Tibial nerve (tissue), 4 donors: ENCODE measurements around the gene RALGAPB. TPM values are rescaled to one million over a fixed set of nuclear protein-coding genes. Genes with fewer than 3 reads are reported as not detected.

ENCODE experiments used
- DNase-seq, 2 donors: peaks; one replicate each; pipeline ENCODE4 v3.0.0-alpha.2; 2019; ENCODE audit warnings: low spot score in 2 of 2
- H3K27ac ChIP-seq, 4 donors: fragments of 200-600 bp; sonication (generic) in 3 of 4; one replicate each; pipeline ENCODE4 v1.5.1; 2017 to 2019; ENCODE audit warnings: mild to moderate bottlenecking in 1 of 4
- H3K27me3 ChIP-seq, 2 donors: fragments of 200-600 bp; sonication (generic) in 1 of 2; one replicate each; pipeline versions ENCODE4 v1.5.1 to v1.6.0; 2017 to 2019
- H3K36me3 ChIP-seq, 3 donors: fragments of 200-600 bp; sonication (generic); one replicate each; pipeline ENCODE4 v1.5.1; 2018 to 2019
- H3K4me1 ChIP-seq, 4 donors: fragments of 200-600 bp; sonication (generic) in 3 of 4; one replicate each; pipeline ENCODE4 v1.5.1; 2017 to 2019
- H3K4me3 ChIP-seq, 4 donors: fragments of 200-600 bp; sonication (generic) in 3 of 4; one replicate each; pipeline ENCODE4 v1.5.1; 2017 to 2019; ENCODE audit warnings: mild to moderate bottlenecking in 1 of 4, moderate library complexity in 1 of 4
- H3K9me3 ChIP-seq, 4 donors: fragments of 200-600 bp; sonication (generic) in 3 of 4; one replicate each; pipeline ENCODE4 v1.5.1; 2017 to 2019
- EP300 ChIP-seq, 2 donors: sonication (generic); formaldehyde crosslinking; IDR thresholded peaks; one replicate each; pipeline ENCODE4 v1.6.1; 2017; ENCODE audit warnings: antibody characterized with exemption in 2 of 2, mild to moderate bottlenecking in 1 of 2
- POLR2A ChIP-seq, 2 donors: fragments of 450-650 bp; IDR thresholded peaks; one replicate each; pipeline ENCODE4 v1.6.1; 2017; ENCODE audit warnings: antibody characterized with exemption in 2 of 2, mild to moderate bottlenecking in 2 of 2, moderate library complexity in 2 of 2
- WGBS, 2 donors: methylation state at CpG; one replicate each; pipeline ENCODE4 v1.1.5; 2018; 5-methylcytosine and 5-hydroxymethylcytosine counted together
- total RNA-seq, 4 donors: library from RNA; depleted of rRNA; stranded (reverse); fragments of >200 nt; gene quantifications; one replicate each; pipeline ENCODE4 v1.1.0, GENCODE V29; 2016
- TF ChIP-seq, protein P1 (sequence below), 5 experiments: fragments of 200-600 bp in 3 of 5; fragments of 450-650 bp in 2 of 5; sonication (generic) in 3 of 5; IDR thresholded peaks; one replicate each; pipeline ENCODE4 v1.5.1; 2016 to 2019; ENCODE audit warnings: antibody characterized with exemption in 5 of 5, mild to moderate bottlenecking in 3 of 5, moderate library complexity in 2 of 5

The RALGAPB gene
- total RNA-seq, 4 donors from 2014 or later = 33.9 to 45.9 (median 44.3) TPM

DNA sequence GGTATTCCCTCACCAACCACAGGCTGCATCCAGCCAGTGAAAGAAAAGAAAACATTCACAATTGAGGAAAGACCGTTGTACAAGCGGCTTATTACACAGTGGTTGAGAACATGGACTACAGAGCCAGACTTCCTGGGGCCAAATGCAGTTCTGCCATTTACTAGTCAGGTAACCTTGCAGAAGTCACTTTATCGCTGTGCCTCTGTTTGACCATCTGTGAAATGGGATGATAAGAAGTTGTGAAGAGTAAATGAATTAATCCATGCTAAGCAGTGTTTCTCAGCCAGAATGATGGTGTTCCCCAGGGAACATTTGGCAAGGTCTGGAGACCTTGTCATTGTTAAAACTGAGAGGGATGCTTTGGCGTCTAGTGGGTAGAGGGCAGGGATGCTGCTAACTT lies 143.8 kb downstream of the RALGAPB start:
- TF ChIP-seq, protein P1, sequence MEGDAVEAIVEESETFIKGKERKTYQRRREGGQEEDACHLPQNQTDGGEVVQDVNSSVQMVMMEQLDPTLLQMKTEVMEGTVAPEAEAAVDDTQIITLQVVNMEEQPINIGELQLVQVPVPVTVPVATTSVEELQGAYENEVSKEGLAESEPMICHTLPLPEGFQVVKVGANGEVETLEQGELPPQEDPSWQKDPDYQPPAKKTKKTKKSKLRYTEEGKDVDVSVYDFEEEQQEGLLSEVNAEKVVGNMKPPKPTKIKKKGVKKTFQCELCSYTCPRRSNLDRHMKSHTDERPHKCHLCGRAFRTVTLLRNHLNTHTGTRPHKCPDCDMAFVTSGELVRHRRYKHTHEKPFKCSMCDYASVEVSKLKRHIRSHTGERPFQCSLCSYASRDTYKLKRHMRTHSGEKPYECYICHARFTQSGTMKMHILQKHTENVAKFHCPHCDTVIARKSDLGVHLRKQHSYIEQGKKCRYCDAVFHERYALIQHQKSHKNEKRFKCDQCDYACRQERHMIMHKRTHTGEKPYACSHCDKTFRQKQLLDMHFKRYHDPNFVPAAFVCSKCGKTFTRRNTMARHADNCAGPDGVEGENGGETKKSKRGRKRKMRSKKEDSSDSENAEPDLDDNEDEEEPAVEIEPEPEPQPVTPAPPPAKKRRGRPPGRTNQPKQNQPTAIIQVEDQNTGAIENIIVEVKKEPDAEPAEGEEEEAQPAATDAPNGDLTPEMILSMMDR (IDR thresholded peaks at IDR 0.05) = no peak
- no peak for TF ChIP-seq EP300 (IDR thresholded peaks at IDR 0.05)
- no peak for TF ChIP-seq POLR2A (IDR thresholded peaks at IDR 0.05)
- no peak for DNase-seq
- no peak overlapping the region for H3K27ac ChIP-seq
- WGBS, 2 donors = 84 to 93% methylated on average over 4 of the region's 4 CpGs
- no peaks in the 10 kb centered on the region for H3K9me3 ChIP-seq
- H3K27me3 ChIP-seq = peaks cover 0 to 6% of the 10 kb centered on the region in 2 donors
- no peaks in the 10 kb centered on the region for H3K4me1 ChIP-seq
- H3K4me3 ChIP-seq = no peak overlapping the region
- H3K36me3 ChIP-seq = no peaks in the 10 kb centered on the region

DNA sequence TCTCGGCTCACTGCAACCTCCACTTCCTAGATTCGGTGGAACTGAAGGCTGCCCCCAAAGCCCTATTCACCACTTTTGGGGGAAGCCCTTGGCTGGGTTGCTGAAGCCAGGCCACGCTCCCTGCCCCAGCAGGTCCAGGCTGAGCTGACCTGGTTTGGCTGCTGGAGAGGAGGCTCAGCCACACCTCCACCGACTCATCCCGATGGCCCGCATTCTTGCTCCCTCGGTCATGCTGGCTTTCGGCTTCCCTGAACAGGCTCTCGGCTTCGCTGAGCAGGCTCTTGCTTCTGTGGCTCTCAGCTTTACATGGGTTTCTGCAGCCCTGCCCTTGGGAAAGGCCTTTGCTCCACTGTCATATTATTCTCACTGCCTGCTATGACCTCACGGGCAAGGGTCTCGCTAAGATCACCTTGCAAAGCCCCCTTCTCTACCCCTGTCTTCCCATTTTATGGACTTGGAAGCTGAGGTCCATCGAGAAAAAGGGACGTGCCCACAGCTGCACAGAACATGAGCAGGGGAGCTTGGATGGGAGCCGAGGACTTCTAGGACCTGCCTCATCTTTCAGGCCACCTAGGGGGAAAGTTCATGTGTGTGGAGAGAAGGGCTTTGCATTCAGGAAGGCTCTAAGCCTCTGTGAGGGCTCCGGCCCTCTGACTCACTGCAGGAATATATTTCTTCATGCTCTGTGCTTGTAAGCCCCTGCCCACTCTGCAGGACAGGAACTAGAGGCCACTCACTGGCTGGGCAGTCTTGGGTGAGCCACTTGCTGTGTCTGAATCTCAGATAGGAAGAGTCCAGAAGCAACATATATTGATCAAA lies 144.6 kb downstream of the RALGAPB start:
- Histone ChIP-seq H3K27ac (no peak overlapping the region), H3K27me3 (peaks cover 0 to 6% of the 10 kb centered on the region in 2 donors), H3K36me3 (no peaks in the 10 kb centered on the region), H3K4me3 (no peak overlapping the region), H3K4me1 (no peaks in the 10 kb centered on the region), H3K9me3 (no peaks in the 10 kb centered on the region)
- TF ChIP-seq POLR2A (IDR thresholded peaks at IDR 0.05) (no peak), EP300 (IDR thresholded peaks at IDR 0.05) (no peak)
- TF ChIP-seq, protein P1 (IDR thresholded peaks at IDR 0.05) = no peak
- 67 to 70% methylated on average over 16 of the region's 16 CpGs for WGBS, 2 donors
- DNase-seq = no peak

DNA sequence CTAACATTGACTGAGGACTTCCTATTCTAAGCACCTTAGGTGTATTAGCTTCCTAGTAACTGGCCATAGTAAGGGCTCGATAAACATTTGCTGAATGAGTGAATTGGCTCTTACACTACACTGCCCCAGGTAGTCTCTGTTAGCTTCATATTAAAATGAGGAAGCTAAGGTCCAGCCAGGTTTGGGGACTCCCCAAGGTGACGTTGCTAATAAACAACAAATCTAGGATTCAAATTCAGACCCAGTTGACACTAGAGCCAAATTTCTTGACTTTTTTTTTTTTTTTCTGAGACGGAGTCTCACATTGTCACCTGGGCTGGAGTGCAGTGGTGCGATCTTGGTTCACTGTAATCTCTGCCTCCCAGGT lies 145.2 kb downstream of the RALGAPB start:
- no peaks in the 10 kb centered on the region for H3K9me3 ChIP-seq
- WGBS, 2 donors = 87 to 92% methylated on average over 4 of the region's 4 CpGs
- peaks cover 0 to 6% of the 10 kb centered on the region in 2 donors for H3K27me3 ChIP-seq
- no peak for DNase-seq
- TF ChIP-seq, protein P1 (IDR thresholded peaks at IDR 0.05) = no peak
- TF ChIP-seq EP300 (IDR thresholded peaks at IDR 0.05) (no peak), POLR2A (IDR thresholded peaks at IDR 0.05) (no peak)
- no peak overlapping the region for H3K4me3 ChIP-seq
- no peaks in the 10 kb centered on the region for H3K4me1 ChIP-seq
- H3K27ac ChIP-seq = no peak overlapping the region
- no peaks in the 10 kb centered on the region for H3K36me3 ChIP-seq

DNA sequence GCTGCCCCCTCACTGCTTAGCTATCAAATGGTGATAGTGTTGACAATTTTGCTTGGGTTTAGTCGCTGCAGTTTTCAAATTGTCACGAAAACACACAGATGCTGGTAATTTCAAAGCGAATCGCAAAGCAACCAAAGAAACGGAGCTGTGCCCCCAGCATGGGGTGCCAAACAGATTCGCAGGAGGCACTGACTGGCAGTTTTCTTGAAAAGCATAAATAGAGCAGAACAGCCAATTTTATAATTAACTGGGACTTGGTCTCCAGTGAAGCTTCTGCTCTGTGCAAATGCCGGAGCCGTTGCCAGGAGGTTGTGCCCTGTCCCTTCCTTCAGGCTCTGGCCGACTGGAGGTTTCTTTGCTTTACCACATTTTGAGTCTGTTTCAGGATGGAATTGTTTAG lies 147.8 kb downstream of the RALGAPB start:
- no peak for TF ChIP-seq POLR2A (IDR thresholded peaks at IDR 0.05)
- no peak for TF ChIP-seq EP300 (IDR thresholded peaks at IDR 0.05)
- TF ChIP-seq, protein P1 (IDR thresholded peaks at IDR 0.05) = no peak
- Histone ChIP-seq H3K27me3 (peaks cover 0 to 6% of the 10 kb centered on the region in 2 donors), H3K9me3 (peaks cover 0 to 17% (median 0%) of the 10 kb centered on the region in 4 donors), H3K4me1 (no peaks in the 10 kb centered on the region), H3K36me3 (no peaks in the 10 kb centered on the region), H3K27ac (no peak overlapping the region), H3K4me3 (no peak overlapping the region)
- no peak for DNase-seq
- WGBS, 2 donors = 52 to 56% methylated on average over 9 of the region's 9 CpGs

DNA sequence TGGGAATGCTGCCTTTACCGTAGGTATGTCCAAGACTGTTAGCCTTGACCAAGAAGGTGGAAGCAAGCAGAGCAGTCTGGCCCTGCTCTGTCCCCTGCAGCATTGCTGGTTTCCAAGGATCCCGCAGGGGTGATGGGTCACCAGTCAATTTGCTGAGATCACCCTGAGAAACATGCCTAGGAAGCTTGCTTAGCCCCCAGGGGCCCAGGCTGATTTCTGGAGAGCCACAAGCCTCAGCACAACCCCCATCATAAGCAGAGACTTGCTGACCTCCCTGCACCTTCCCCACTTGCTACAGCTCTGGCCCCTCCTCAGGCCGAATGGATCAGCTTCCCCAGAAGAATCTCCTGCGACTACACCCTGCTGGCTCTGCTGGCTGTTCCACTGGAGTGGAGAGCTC lies 150.4 kb downstream of the RALGAPB start:
- Histone ChIP-seq H3K27ac (no peak overlapping the region), H3K9me3 (peaks cover 0 to 17% (median 0%) of the 10 kb centered on the region in 4 donors)
- WGBS, 2 donors = 61 to 66% methylated on average over 4 of the region's 4 CpGs

More for the DNA sequence above, 150.4 kb downstream of the RALGAPB start:
- Histone ChIP-seq H3K4me1 (no peaks in the 10 kb centered on the region), H3K36me3 (no peaks in the 10 kb centered on the region), H3K27me3 (no peaks in the 10 kb centered on the region), H3K4me3 (no peak overlapping the region)
- TF ChIP-seq EP300 (IDR thresholded peaks at IDR 0.05) (no peak), POLR2A (IDR thresholded peaks at IDR 0.05) (no peak)
- TF ChIP-seq, protein P1 (IDR thresholded peaks at IDR 0.05) = no peak
- no peak for DNase-seq
